OCI-LY7 (cell line): ENCODE results near the gene ACADS. TPM values are rescaled to one million over a fixed set of nuclear protein-coding genes. Genes with fewer than 3 reads are reported as not detected.

Experiments
- BruUV-seq: library from RNA; stranded (reverse); fragments of 400-500 nt; replicated peaks from 2 replicates; lab custom pipeline; 2021; lab: Mats Ljungman, UMichigan
- CTCF ChIA-PET: fragments of 300-600 bp; sonication (Branson Sonifier 250); formaldehyde crosslinking; loops from one replicate; lab custom pipeline; 2022; ENCODE audit warnings: antibody characterized with exemption; ENCODE audit not compliant: unreplicated experiment; lab: Charles Lee
- POLR2A ChIA-PET: fragments of 300-600 bp; sonication (Branson Sonifier 250); formaldehyde crosslinking; loops from one replicate; lab custom pipeline; 2022; ENCODE audit warnings: antibody characterized with exemption; lab: Charles Lee
- DNase-seq: peaks from one replicate; pipeline ENCODE4 v3.0.0-alpha.2; 2015; ENCODE audit warnings: low spot score
- H2AFZ ChIP-seq: fragments of 200-600 bp; sonication (generic), shearing (Covaris generic); 2 replicates; pipeline ENCODE4 v1.6.1; 2014; ENCODE audit warnings: mild to moderate bottlenecking, antibody characterized with exemption, low read length, moderate library complexity
- H3K27ac ChIP-seq: fragments of 200-600 bp; sonication (generic); 2 replicates; pipeline ENCODE4 v1.5.1; 2014; ENCODE audit warnings: mixed run types, low read depth, mild to moderate bottlenecking, moderate library complexity, low read length, inconsistent platforms; ENCODE audit not compliant: poor library complexity, severe bottlenecking
- H3K36me3 ChIP-seq: fragments of 200-600 bp; sonication (generic); 2 replicates; pipeline ENCODE4 v1.6.1; 2014; ENCODE audit warnings: mild to moderate bottlenecking, antibody characterized with exemption, low read length, moderate library complexity, mixed read lengths; ENCODE audit not compliant: insufficient read depth
- H3K4me1 ChIP-seq: fragments of 200-600 bp; sonication (generic); 2 replicates; pipeline ENCODE4 v1.5.1; 2014; ENCODE audit warnings: mild to moderate bottlenecking, low read length; ENCODE audit not compliant: insufficient read depth, poor library complexity, severe bottlenecking
- H3K4me2 ChIP-seq: fragments of 200-600 bp; sonication (generic); 2 replicates; pipeline ENCODE4 v1.6.1; 2014; ENCODE audit warnings: mild to moderate bottlenecking, low read length
- H3K4me3 ChIP-seq: fragments of 200-600 bp; sonication (generic); 2 replicates; pipeline ENCODE4 v1.5.1; 2014; ENCODE audit warnings: mild to moderate bottlenecking, low read depth, low read length; ENCODE audit not compliant: poor library complexity, severe bottlenecking
- H3K79me2 ChIP-seq: fragments of 200-600 bp; sonication (generic); 2 replicates; pipeline ENCODE4 v1.6.1; 2016; ENCODE audit warnings: low read depth, mild to moderate bottlenecking, low read length, moderate library complexity, mixed read lengths; ENCODE audit not compliant: insufficient read depth
- H3K9me2 ChIP-seq: fragments of 200-600 bp; sonication (generic); 2 replicates; pipeline ENCODE4 v1.6.1; 2016; ENCODE audit warnings: mild to moderate bottlenecking, low read length, mixed read lengths; ENCODE audit not compliant: insufficient read depth
- H3K9me3 ChIP-seq: fragments of 200-600 bp; sonication (generic); 2 replicates; pipeline ENCODE4 v1.6.1; 2014; ENCODE audit warnings: mild to moderate bottlenecking, mixed run types, low read length, mixed read lengths
- H4K20me1 ChIP-seq: fragments of 200-600 bp; sonication (generic); 2 replicates; pipeline ENCODE4 v1.6.1; 2014; ENCODE audit warnings: mild to moderate bottlenecking, antibody characterized with exemption, low read length, moderate library complexity, mixed read lengths; ENCODE audit not compliant: insufficient read depth
- CTCF ChIP-seq: fragments of 200-600 bp; sonication (generic); conservative IDR thresholded peaks from 2 replicates; pipeline ENCODE4 v1.5.1; 2014; ENCODE audit warnings: mild to moderate bottlenecking, antibody characterized with exemption, low read length, moderate library complexity, mixed read lengths
- EZH2phosphoT487 ChIP-seq: fragments of 200-600 bp; sonication (generic); IDR thresholded peaks from 2 replicates; pipeline ENCODE4 v1.6.1; 2018; ENCODE audit warnings: low read depth, borderline replicate concordance, mild to moderate bottlenecking, mixed run types, antibody characterized with exemption, low read length, moderate library complexity, mixed read lengths
- intact Hi-C: fragments of 100-400 bp; cut with micrococcal nuclease; formaldehyde crosslinking; loops from one replicate; pipeline ENCODE4 v1.10.0; 2022; ENCODE audit not compliant: unreplicated experiment
- total RNA-seq, 2 experiments: library from RNA; depleted of rRNA in 1 of 2; stranded (reverse); fragments of >200 nt in 1 of 2; shearing (Covaris generic) in 1 of 2; gene quantifications; 2 replicates each; pipeline ENCODE4 v1.2.3, GENCODE V29; 2014 to 2022

The ACADS gene
- total RNA-seq, 2 experiments from 2014 or later: 8.8 to 11.2 TPM

GRCh38 chr12:120787889-120788288, 62.3 kb downstream of the ACADS start:
- H4K20me1 ChIP-seq: no peaks in the 10 kb centered on the region
- peaks cover 3% of the 10 kb centered on the region; the same call in 1 of the 2 replicates for H3K79me2 ChIP-seq
- TF ChIP-seq EZH2phosphoT487 (no peak), CTCF (no peak)
- DNase-seq: no peak
- H3K36me3 ChIP-seq: peaks cover 9% of the 10 kb centered on the region
- H3K9me3 ChIP-seq: no peaks in the 10 kb centered on the region
- H3K4me1 ChIP-seq: peaks cover 18% of the 10 kb centered on the region
- intact Hi-C loops: no loop called here
- no peaks in the 10 kb centered on the region for H3K9me2 ChIP-seq
- ChIA-PET POLR2A (interaction anchor here (1.8 kb wide), 1 partner anchor 10 kb away, joined by 4 read pairs; no protein-coding TSS in a partner anchor), CTCF (interaction anchor here (0.9 kb wide), 1 partner anchor 12 kb away, joined by 3 read pairs; no protein-coding TSS in a partner anchor)
- H2AFZ ChIP-seq: no peak overlapping the region
- H3K4me2 ChIP-seq: no peak overlapping the region
- no peak overlapping the region for H3K4me3 ChIP-seq
- no peak overlapping the region for H3K27ac ChIP-seq
- no TSS peak for BruUV-seq

Other genes with a start within 250 kb of the ACADS start
- gene DYNLL1, start 229.7 kb upstream of the ACADS start, total RNA-seq (2014; rRNA removed; shearing (Covaris generic)): 354 and 400 TPM in 2 replicates
- 296 and 321 TPM in 2 replicates for gene DYNLL1, start 229.7 kb upstream of the ACADS start, total RNA-seq (2022)
- 29.4 and 40.9 TPM in 2 replicates for gene COQ5, start 196.7 kb upstream of the ACADS start, total RNA-seq (2014; rRNA removed; shearing (Covaris generic))
- gene COQ5, start 196.7 kb upstream of the ACADS start, total RNA-seq (2022): 48.8 and 49.5 TPM in 2 replicates
- 52.2 and 66.3 TPM in 2 replicates for gene RNF10, start 191.5 kb upstream of the ACADS start, total RNA-seq (2014; rRNA removed; shearing (Covaris generic))
- gene RNF10, start 191.5 kb upstream of the ACADS start, total RNA-seq (2022): 150 TPM in 2 replicates
- gene POP5, start 144.4 kb upstream of the ACADS start, total RNA-seq (2014; rRNA removed; shearing (Covaris generic)): 65.8 and 73.4 TPM in 2 replicates
- gene POP5, start 144.4 kb upstream of the ACADS start, total RNA-seq (2022): 61.8 and 61.9 TPM in 2 replicates
- 0.18 and 0.79 TPM in 2 replicates for gene CABP1, start 85.2 kb upstream of the ACADS start, total RNA-seq (2014; rRNA removed; shearing (Covaris generic))
- 2.4 and 3.8 TPM in 2 replicates for gene CABP1, start 85.2 kb upstream of the ACADS start, total RNA-seq (2022)
- gene MLEC, start 38.7 kb upstream of the ACADS start, total RNA-seq (2014; rRNA removed; shearing (Covaris generic)): 69.7 and 74.1 TPM in 2 replicates
- 82.4 and 101 TPM in 2 replicates for gene MLEC, start 38.7 kb upstream of the ACADS start, total RNA-seq (2022)
- 16.5 and 17.2 TPM in 2 replicates for gene UNC119B, start 15.4 kb upstream of the ACADS start, total RNA-seq (2014; rRNA removed; shearing (Covaris generic))
- gene UNC119B, start 15.4 kb upstream of the ACADS start, total RNA-seq (2022): 24.6 and 27.4 TPM in 2 replicates
- 5.5 and 8.6 TPM in 2 replicates for gene SPPL3, start 178.5 kb downstream of the ACADS start, total RNA-seq (2014; rRNA removed; shearing (Covaris generic))
- 36.6 and 42.0 TPM in 2 replicates for gene SPPL3, start 178.5 kb downstream of the ACADS start, total RNA-seq (2022)